Liver (tissue), 9 donors: ENCODE results near the gene IPO9. TPM values are rescaled to one million over a fixed set of nuclear protein-coding genes. Genes with fewer than 3 reads are reported as not detected.
A peak's percentile ranks its signal among the peaks of the same experiment; 100 is the strongest.

Source experiments
- DNase-seq: peaks from one replicate; pipeline ENCODE4 v3.0.0-alpha.2; 2017; ENCODE audit warnings: low spot score
- H3K27ac ChIP-seq, 2 donors: one replicate each; pipeline ENCODE4 v1.7.0; 2013; ENCODE audit warnings: inconsistent platforms in 2 of 2, low read length in 2 of 2, control low read depth in 1 of 2, low read depth in 1 of 2, mild to moderate bottlenecking in 1 of 2
- H3K27me3 ChIP-seq, 4 donors: one replicate each; pipeline versions ENCODE4 v1.6.1 to v1.7.0; 2013; ENCODE audit warnings: low read length in 3 of 4, inconsistent platforms in 1 of 4, mild to moderate bottlenecking in 1 of 4, moderate library complexity in 1 of 4; ENCODE audit not compliant: control insufficient read depth in 4 of 4, insufficient read depth in 4 of 4
- H3K36me3 ChIP-seq, 4 donors: one replicate each; pipeline versions ENCODE4 v1.6.1 to v1.7.0; 2013; ENCODE audit warnings: low read length in 3 of 4, mild to moderate bottlenecking in 3 of 4, low read depth in 1 of 4, moderate library complexity in 1 of 4; ENCODE audit not compliant: control insufficient read depth in 4 of 4, insufficient read depth in 3 of 4
- H3K4me1 ChIP-seq, 4 donors: one replicate each; pipeline versions ENCODE4 v1.6.1 to v1.7.0; 2013; ENCODE audit warnings: low read length in 3 of 4, mild to moderate bottlenecking in 3 of 4, moderate library complexity in 1 of 4; ENCODE audit not compliant: control insufficient read depth in 4 of 4, insufficient read depth in 4 of 4
- H3K4me3 ChIP-seq, 3 donors: one replicate each; pipeline versions ENCODE4 v1.6.1 to v1.7.0; 2013; ENCODE audit warnings: low read length in 3 of 3, control low read depth in 1 of 3, low read depth in 1 of 3, mild to moderate bottlenecking in 1 of 3
- H3K9ac ChIP-seq, 2 donors: one replicate each; pipeline ENCODE4 v1.7.0; 2013; ENCODE audit warnings: low read length in 2 of 2, mild to moderate bottlenecking in 2 of 2, moderate library complexity in 2 of 2, control low read depth in 1 of 2, low read depth in 1 of 2
- H3K9me3 ChIP-seq, 4 donors: one replicate each; pipeline versions ENCODE4 v1.6.1 to v1.7.0; 2013; ENCODE audit warnings: low read length in 3 of 4; ENCODE audit not compliant: control insufficient read depth in 4 of 4
- ATF3 ChIP-seq: IDR thresholded peaks from 2 replicates; pipeline ENCODE4 v1.6.1; 2016; ENCODE audit warnings: antibody characterized with exemption
- CTCF ChIP-seq: fragments of 150-350 bp; IDR thresholded peaks from 2 replicates; pipeline ENCODE4 v1.5.1; 2017; ENCODE audit warnings: improper control_type of control experiment, low read depth, low read length; ENCODE audit not compliant: missing input control
- EGR1 ChIP-seq, 2 donors: IDR thresholded peaks; 2 replicates each; pipeline ENCODE4 v1.6.1; 2016 to 2018; ENCODE audit warnings: antibody characterized with exemption in 2 of 2, low read depth in 2 of 2
- FOXA1 ChIP-seq: IDR thresholded peaks from 2 replicates; pipeline ENCODE4 v1.6.1; 2016; ENCODE audit warnings: antibody characterized with exemption
- GABPA ChIP-seq, 2 donors: IDR thresholded peaks in 1 of 2; conservative IDR thresholded peaks in 1 of 2; 2 replicates each; pipeline ENCODE4 v1.6.1; 2016; ENCODE audit warnings: antibody characterized with exemption in 2 of 2, mild to moderate bottlenecking in 1 of 2, moderate library complexity in 1 of 2
- HNF4A ChIP-seq, 2 donors: conservative IDR thresholded peaks; 2 replicates each; pipeline ENCODE4 v1.6.1; 2016; ENCODE audit warnings: antibody characterized with exemption in 2 of 2, mild to moderate bottlenecking in 2 of 2
- HNF4G ChIP-seq: IDR thresholded peaks from 2 replicates; pipeline ENCODE4 v1.6.1; 2016; ENCODE audit warnings: antibody characterized with exemption
- JUND ChIP-seq, 2 donors: IDR thresholded peaks; 2 replicates each; pipeline ENCODE4 v1.6.1; 2016; ENCODE audit warnings: antibody characterized with exemption in 2 of 2
- NR2F2 ChIP-seq: IDR thresholded peaks from 2 replicates; pipeline ENCODE4 v1.6.1; 2016; ENCODE audit warnings: antibody characterized with exemption
- RAD21 ChIP-seq, 2 donors: IDR thresholded peaks; 2 replicates each; pipeline ENCODE4 v1.6.1; 2016; ENCODE audit warnings: antibody characterized with exemption in 2 of 2, mild to moderate bottlenecking in 2 of 2
- REST ChIP-seq: IDR thresholded peaks from 2 replicates; pipeline ENCODE4 v1.6.1; 2016; ENCODE audit warnings: antibody characterized with exemption, mild to moderate bottlenecking
- RXRA ChIP-seq, 2 donors: IDR thresholded peaks; 2 replicates each; pipeline ENCODE4 v1.6.1; 2017 to 2018; ENCODE audit warnings: antibody characterized with exemption in 2 of 2, mild to moderate bottlenecking in 1 of 2
- SP1 ChIP-seq: IDR thresholded peaks from 2 replicates; pipeline ENCODE4 v1.6.1; 2018; ENCODE audit warnings: antibody characterized with exemption, mild to moderate bottlenecking
- TAF1 ChIP-seq: conservative IDR thresholded peaks from 2 replicates; pipeline ENCODE4 v1.6.1; 2016; ENCODE audit warnings: antibody characterized with exemption, mild to moderate bottlenecking
- YY1 ChIP-seq: IDR thresholded peaks from 2 replicates; pipeline ENCODE4 v1.6.1; 2016; ENCODE audit warnings: antibody characterized with exemption, mild to moderate bottlenecking
- ZBTB33 ChIP-seq: IDR thresholded peaks from 2 replicates; pipeline ENCODE4 v1.6.1; 2016; ENCODE audit warnings: antibody characterized with exemption
- WGBS: extraction: QIAGEN DNeasy Blood & Tissue Kit; methylation state at CpG from one replicate; pipeline ENCODE4 v1.1.7; 2013; 5-methylcytosine and 5-hydroxymethylcytosine counted together
- polyA plus RNA-seq, 2 donors: library from polyadenylated mRNA; stranded (reverse) in 1 of 2; unstranded in 1 of 2; fragments of 200-250 nt in 1 of 2; fragments of >200 nt in 1 of 2; fragmentation: Nextera tagmentation in 1 of 2; extraction: Ambion mirVana in 1 of 2; gene quantifications; one replicate each; pipeline versions ENCODE4 v1.2.1 to v1.2.3, GENCODE V29; 2013 to 2015
- total RNA-seq, 2 donors: library from RNA; depleted of rRNA; stranded (reverse); fragments of >200 nt; gene quantifications; one replicate each; pipeline ENCODE4 v1.2.3, GENCODE V29; 2014
- donor health status: healthy.
- donor health status: healthy.
- donor health status: healthy.
- donor health status: healthy.
- donor health status: healthy.

Gene IPO9
- total and polyA plus RNA-seq, 4 donors, result 6.6 to 22.1 (median 13.6) TPM

- H3K27ac ChIP-seq, result no peak overlapping the region
- H3K27me3 ChIP-seq, result no peaks in the 10 kb centered on the region
- H3K36me3 ChIP-seq, result no peaks in the 10 kb centered on the region
- no peak for DNase-seq
- 80% methylated on average over 3 of the region's 3 CpGs for WGBS
- no peak overlapping the region for H3K4me3 ChIP-seq
- no peak overlapping the region for H3K9ac ChIP-seq
- no peaks in the 10 kb centered on the region for H3K9me3 ChIP-seq
- TF ChIP-seq HNF4G, result no peak
- no peak for TF ChIP-seq FOXA1
- TF ChIP-seq NR2F2, result no peak
- TF ChIP-seq GABPA (IDR thresholded peaks at IDR 0.05 in 1 of 2, conservative IDR thresholded peaks at IDR 0.05 in 1 of 2), result no peak
- TF ChIP-seq YY1, result no peak
- TF ChIP-seq HNF4A (conservative IDR thresholded peaks at IDR 0.05), result no peak
- TF ChIP-seq ZBTB33, result no peak
- TF ChIP-seq CTCF, result no peak
- no peak for TF ChIP-seq JUND (IDR thresholded peaks at IDR 0.05)
- no peak for TF ChIP-seq ATF3
- TF ChIP-seq REST, result no peak
- TF ChIP-seq RAD21 (IDR thresholded peaks at IDR 0.05), result no peak
- no peak for TF ChIP-seq SP1
- no peak for TF ChIP-seq TAF1
- TF ChIP-seq RXRA (IDR thresholded peaks at IDR 0.05), result no peak
- TF ChIP-seq EGR1 (IDR thresholded peaks at IDR 0.05; ENCODE audit: low read depth in 2 of 2), result no peak
- H3K4me1 ChIP-seq, result peaks cover 2 to 19% (median 9%) of the 10 kb centered on the region in 4 donors
Measured at GRCh38 chr1:201902198-201902597, 73.2 kb downstream of the IPO9 start.

GRCh38 chr1:201903135-201903534 lies 74.2 kb downstream of the IPO9 start:
- no peak for TF ChIP-seq SP1
- no peak for TF ChIP-seq RAD21 (IDR thresholded peaks at IDR 0.05)
- peak; percentile 79 for TF ChIP-seq NR2F2
- no peak for TF ChIP-seq YY1
- H3K4me1 ChIP-seq, result peaks cover 2 to 19% (median 9%) of the 10 kb centered on the region in 4 donors
- DNase-seq, result no peak
- no peaks in the 10 kb centered on the region for H3K27me3 ChIP-seq
- 93% methylated on average over 5 of the region's 5 CpGs for WGBS
- H3K27ac ChIP-seq, result no peak overlapping the region
- no peak overlapping the region for H3K9ac ChIP-seq
- H3K36me3 ChIP-seq, result no peaks in the 10 kb centered on the region
- no peak overlapping the region for H3K4me3 ChIP-seq
- no peaks in the 10 kb centered on the region for H3K9me3 ChIP-seq
